Mesothelial cell of epicardium (in vitro differentiated cells): Measurements from ENCODE around the gene CD164L2. TPM values are rescaled to one million over a fixed set of nuclear protein-coding genes. Genes with fewer than 3 reads are reported as not detected.

Source experiments
- DNase-seq, 2 experiments: peaks; one replicate each; pipeline ENCODE4 v3.0.0; 2021; ENCODE audit warnings: low spot score in 2 of 2; ENCODE audit not compliant: unreplicated experiment in 2 of 2
- H3K27ac Mint-ChIP-seq: 2 replicates; pipeline ENCODE4 v1.8.0; 2021; ENCODE audit warnings: mixed read lengths
- H3K27me3 Mint-ChIP-seq: 2 replicates; pipeline ENCODE4 v1.8.0; 2021; ENCODE audit warnings: low read depth, mixed read lengths
- H3K36me3 Mint-ChIP-seq: 2 replicates; pipeline ENCODE4 v1.8.0; 2021; ENCODE audit warnings: mixed read lengths
- H3K4me1 Mint-ChIP-seq: 2 replicates; pipeline ENCODE4 v1.8.0; 2021; ENCODE audit warnings: mixed read lengths
- H3K4me3 Mint-ChIP-seq: 2 replicates; pipeline ENCODE4 v1.8.0; 2021; ENCODE audit warnings: mild to moderate bottlenecking, moderate library complexity, mixed read lengths
- H3K9me3 Mint-ChIP-seq: 2 replicates; pipeline ENCODE4 v1.8.0; 2021; ENCODE audit warnings: mixed read lengths
- CTCF ChIP-seq: fragments of 200-600 bp; sonication (generic); IDR thresholded peaks from one replicate; pipeline ENCODE4 v1.5.0; 2021; ENCODE audit warnings: antibody characterized with exemption; ENCODE audit not compliant: unreplicated experiment
- total RNA-seq: library from RNA; stranded (reverse); gene quantifications from 3 replicates; pipeline ENCODE4 v1.2.1, GENCODE V29; 2021

CD164L2 gene
- total RNA-seq, 1 donor from 2014 or later, result 0.45 TPM

GRCh38 chr1:27356619-27357280 is 26.4 kb downstream of the CD164L2 start:
- Mint-ChIP-seq H3K36me3 (no peaks in the 10 kb centered on the region), H3K4me3 (no peak overlapping the region), H3K9me3 (no peaks in the 10 kb centered on the region), H3K27me3 (peaks cover 35% of the 10 kb centered on the region), H3K27ac (no peak overlapping the region), H3K4me1 (peaks cover 15% of the 10 kb centered on the region)
- no peak for DNase-seq
- no peak for TF ChIP-seq CTCF

- DNase-seq, result no peak
- no peak overlapping the region for H3K27ac Mint-ChIP-seq
- no peak for TF ChIP-seq CTCF
- no peaks in the 10 kb centered on the region for H3K36me3 Mint-ChIP-seq
- H3K9me3 Mint-ChIP-seq, result no peaks in the 10 kb centered on the region
- peaks cover 20% of the 10 kb centered on the region for H3K4me1 Mint-ChIP-seq
- peaks cover 34% of the 10 kb centered on the region for H3K27me3 Mint-ChIP-seq
- H3K4me3 Mint-ChIP-seq, result no peak overlapping the region
Measured at GRCh38 chr1:27356277-27356618, 26.9 kb downstream of the CD164L2 start.

GRCh38 chr1:27355683-27356082 is 27.4 kb downstream of the CD164L2 start:
- peaks cover 24% of the 10 kb centered on the region for H3K4me1 Mint-ChIP-seq
- H3K27ac Mint-ChIP-seq, result no peak overlapping the region
- H3K9me3 Mint-ChIP-seq, result no peaks in the 10 kb centered on the region
- H3K27me3 Mint-ChIP-seq, result peaks cover 31% of the 10 kb centered on the region
- no peak for DNase-seq
- no peak for TF ChIP-seq CTCF
- H3K4me3 Mint-ChIP-seq, result no peak overlapping the region
- no peaks in the 10 kb centered on the region for H3K36me3 Mint-ChIP-seq

- TF ChIP-seq CTCF, result no peak
- Mint-ChIP-seq H3K36me3 (no peaks in the 10 kb centered on the region), H3K27me3 (peaks cover 18% of the 10 kb centered on the region), H3K4me1 (peaks cover 15% of the 10 kb centered on the region), H3K9me3 (no peaks in the 10 kb centered on the region), H3K27ac (no peak overlapping the region), H3K4me3 (no peak overlapping the region)
- DNase-seq, result no peak
Measured at GRCh38 chr1:27353629-27354028, 29.5 kb downstream of the CD164L2 start.

GRCh38 chr1:27353166-27353565 is 30.0 kb downstream of the CD164L2 start:
- no peak for DNase-seq
- Mint-ChIP-seq H3K4me1 (peaks cover 15% of the 10 kb centered on the region), H3K27ac (no peak overlapping the region), H3K9me3 (no peaks in the 10 kb centered on the region), H3K4me3 (no peak overlapping the region), H3K27me3 (peaks cover 14% of the 10 kb centered on the region), H3K36me3 (no peaks in the 10 kb centered on the region)
- no peak for TF ChIP-seq CTCF
